Esophagus muscularis mucosa (tissue), 4 donors: ENCODE results near the gene CD34.

Source experiments
- CTCF ChIP-seq, 3 experiments: fragments of 200-600 bp in 2 of 3; fragments of 450-650 bp in 1 of 3; sonication (generic) in 2 of 3; IDR thresholded peaks; one replicate each; pipeline ENCODE4 v1.5.1; 2017 to 2019; ENCODE audit warnings: antibody characterized with exemption in 3 of 3, mild to moderate bottlenecking in 2 of 3, moderate library complexity in 1 of 3
- EP300 ChIP-seq: sonication (generic); formaldehyde crosslinking; IDR thresholded peaks from one replicate; pipeline ENCODE4 v1.6.1; 2017; ENCODE audit warnings: antibody characterized with exemption
- POLR2A ChIP-seq: fragments of 450-650 bp; IDR thresholded peaks from one replicate; pipeline ENCODE4 v1.6.1; 2017; ENCODE audit warnings: antibody characterized with exemption, moderate library complexity, mild to moderate bottlenecking, low read depth
- POLR2AphosphoS5 ChIP-seq, 2 donors: sonication (generic); formaldehyde crosslinking; IDR thresholded peaks; one replicate each; pipeline ENCODE4 v1.6.1; 2017; ENCODE audit warnings: antibody characterized with exemption in 2 of 2

GRCh38 chr1:207863893-207864535 lies 46.9 kb downstream of the CD34 start:
- TF ChIP-seq CTCF (IDR thresholded peaks at IDR 0.05) (no peak), POLR2AphosphoS5 (IDR thresholded peaks at IDR 0.05) (peak in 1 of 2 donors; percentile 46), POLR2A (no peak), EP300 (no peak)
